GM15510 (cell line): ENCODE results near the gene KLHL34.

Source experiments
- POLR2A ChIP-seq: IDR thresholded peaks from 3 replicates; pipeline ENCODE4 v1.6.1; 2011; ENCODE audit warnings: borderline replicate concordance; ENCODE audit not compliant: insufficient read length; ENCODE audit errors: extremely low read depth

KLHL34 gene

GRCh38 chrX:21658152-21658737 lies at the start of gene KLHL34:
Gene KLHL34 (minus strand): TSS chrX:21658330. CDS start chrX:21657788, 542 bp downstream.
- TF ChIP-seq POLR2A: no peak

GRCh38 chrX:21705225-21705624 lies 47.1 kb upstream of the KLHL34 start:
- no peak for TF ChIP-seq POLR2A

- no peak for TF ChIP-seq POLR2A
Measured at GRCh38 chrX:21702725-21703124, 44.6 kb upstream of the KLHL34 start.

- no peak for TF ChIP-seq POLR2A
Measured at GRCh38 chrX:21700967-21701366, 42.8 kb upstream of the KLHL34 start.

- no peak for TF ChIP-seq POLR2A
Measured at GRCh38 chrX:21700275-21700674, 42.1 kb upstream of the KLHL34 start.

GRCh38 chrX:21699136-21699535 lies 41.0 kb upstream of the KLHL34 start:
- no peak for TF ChIP-seq POLR2A

- no peak for TF ChIP-seq POLR2A
Measured at GRCh38 chrX:21698272-21698671, 40.1 kb upstream of the KLHL34 start.

- TF ChIP-seq POLR2A: no peak
Measured at GRCh38 chrX:21691512-21692018, 33.4 kb upstream of the KLHL34 start.

- TF ChIP-seq POLR2A: no peak
Measured at GRCh38 chrX:21683941-21684340, 25.8 kb upstream of the KLHL34 start.

GRCh38 chrX:21678048-21678612 lies 20.0 kb upstream of the KLHL34 start:
- no peak for TF ChIP-seq POLR2A

- TF ChIP-seq POLR2A: no peak
Measured at GRCh38 chrX:21675931-21676330, 17.8 kb upstream of the KLHL34 start.

- no peak for TF ChIP-seq POLR2A
Measured at GRCh38 chrX:21674430-21675186, 16.5 kb upstream of the KLHL34 start.

GRCh38 chrX:21666679-21667078 lies 8.5 kb upstream of the KLHL34 start:
- TF ChIP-seq POLR2A: no peak

GRCh38 chrX:21666252-21666651 lies 8.1 kb upstream of the KLHL34 start:
- no peak for TF ChIP-seq POLR2A

- TF ChIP-seq POLR2A: no peak
Measured at GRCh38 chrX:21662761-21663160, 4.6 kb upstream of the KLHL34 start.

- TF ChIP-seq POLR2A: no peak
Measured at GRCh38 chrX:21661316-21661715, 3.2 kb upstream of the KLHL34 start.
